ENCODE measurements around the gene ABCB4.

The ABCB4 gene

GRCh38 chr7:87420173-87420572 is 55.3 kb downstream of the ABCB4 start:
- no peak for DNase-seq (ENCODE audit: low read depth)

- DNase-seq (ENCODE audit: low read depth), result no peak
These were observed 58.5 kb downstream of the ABCB4 start for GRCh38 chr7:87416682-87417587.

- no peak for DNase-seq (ENCODE audit: low read depth)
These were observed 60.7 kb downstream of the ABCB4 start for GRCh38 chr7:87414794-87415188.

GRCh38 chr7:87413951-87414793 is 61.3 kb downstream of the ABCB4 start:
- DNase-seq (ENCODE audit: low read depth), result no peak

- DNase-seq (ENCODE audit: low read depth), result no peak
These were observed 62.5 kb downstream of the ABCB4 start for GRCh38 chr7:87413029-87413428.

- no peak for DNase-seq (ENCODE audit: low read depth)
These were observed 64.3 kb downstream of the ABCB4 start for GRCh38 chr7:87411186-87411585.

GRCh38 chr7:87404674-87405073 is 70.8 kb downstream of the ABCB4 start:
- no peak for DNase-seq (ENCODE audit: low read depth)

GRCh38 chr7:87398446-87398845 is 77.0 kb downstream of the ABCB4 start:
- no peak for DNase-seq (ENCODE audit: low read depth)

GRCh38 chr7:87395442-87396020 is 79.9 kb downstream of the ABCB4 start:
- no peak for DNase-seq (ENCODE audit: low read depth)

GRCh38 chr7:87391020-87391701 is 84.3 kb downstream of the ABCB4 start:
- DNase-seq (ENCODE audit: low read depth), result no peak

- no peak for DNase-seq (ENCODE audit: low read depth)
These were observed 94.6 kb downstream of the ABCB4 start for GRCh38 chr7:87380905-87381304.

GRCh38 chr7:87375662-87376435 is 99.6 kb downstream of the ABCB4 start:
- DNase-seq (ENCODE audit: low read depth), result no peak

- no peak for DNase-seq (ENCODE audit: low read depth)
These were observed 104.8 kb downstream of the ABCB4 start for GRCh38 chr7:87370660-87371180.

GRCh38 chr7:87369216-87369615 is 106.3 kb downstream of the ABCB4 start:
- DNase-seq (ENCODE audit: low read depth), result no peak

- DNase-seq (ENCODE audit: low read depth), result no peak
These were observed 111.2 kb downstream of the ABCB4 start for GRCh38 chr7:87364246-87364645.

GRCh38 chr7:87363342-87363741 is 112.1 kb downstream of the ABCB4 start:
- DNase-seq (ENCODE audit: low read depth), result no peak

- no peak for DNase-seq (ENCODE audit: low read depth)
These were observed 114.2 kb downstream of the ABCB4 start for GRCh38 chr7:87361320-87361719.

GRCh38 chr7:87359366-87359765 is 116.1 kb downstream of the ABCB4 start:
- no peak for DNase-seq (ENCODE audit: low read depth)

- no peak for DNase-seq (ENCODE audit: low read depth)
These were observed 119.0 kb downstream of the ABCB4 start for GRCh38 chr7:87356448-87356847.

GRCh38 chr7:87354749-87355148 is 120.7 kb downstream of the ABCB4 start:
- DNase-seq (ENCODE audit: low read depth), result no peak

All from CMK (cell line).